Measurements from ENCODE around the gene GMFB. TPM values are rescaled to one million over a fixed set of nuclear protein-coding genes. Genes with fewer than 3 reads are reported as not detected.
A peak's percentile ranks its signal among the peaks of the same experiment; 100 is the strongest.
"Not testable (repeated sequence)": the region's sequence is repeated elsewhere in the genome, so short reads cannot be mapped to it uniquely, and the experiment has no call there.

The GMFB gene
- total RNA-seq, 1 experiment from 2014 or later, result 102 TPM

DNA sequence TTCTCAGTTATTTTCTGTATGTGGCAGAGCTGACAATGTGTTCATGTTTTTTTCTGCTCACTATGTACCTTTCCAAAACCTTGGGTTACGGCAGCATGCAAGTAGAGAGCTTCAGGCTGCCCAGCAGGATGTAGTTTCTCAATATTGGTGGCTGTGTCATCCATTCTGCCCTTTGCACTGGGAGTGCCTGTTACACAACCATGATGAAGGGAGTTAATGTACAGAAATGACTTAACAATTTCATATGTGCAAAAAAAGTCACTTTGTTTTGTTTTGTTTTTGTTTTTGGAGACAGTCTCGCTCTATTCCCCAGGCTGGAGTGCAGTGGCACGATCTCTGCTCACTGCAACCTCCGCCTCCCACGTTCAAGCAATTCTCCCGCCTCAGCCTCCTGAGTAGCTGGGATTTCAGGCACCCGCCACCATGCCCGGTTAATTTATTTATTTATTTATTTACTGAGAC lies 41.5 kb downstream of the GMFB start:
- in situ Hi-C loops (cut with HindIII; ENCODE audit: low pct_unique_long_range_greater_than_20kb, low sequenced_read_pairs), result no loop called here
- DNase-seq (ENCODE audit: low read depth, low spot score), result no peak

DNA sequence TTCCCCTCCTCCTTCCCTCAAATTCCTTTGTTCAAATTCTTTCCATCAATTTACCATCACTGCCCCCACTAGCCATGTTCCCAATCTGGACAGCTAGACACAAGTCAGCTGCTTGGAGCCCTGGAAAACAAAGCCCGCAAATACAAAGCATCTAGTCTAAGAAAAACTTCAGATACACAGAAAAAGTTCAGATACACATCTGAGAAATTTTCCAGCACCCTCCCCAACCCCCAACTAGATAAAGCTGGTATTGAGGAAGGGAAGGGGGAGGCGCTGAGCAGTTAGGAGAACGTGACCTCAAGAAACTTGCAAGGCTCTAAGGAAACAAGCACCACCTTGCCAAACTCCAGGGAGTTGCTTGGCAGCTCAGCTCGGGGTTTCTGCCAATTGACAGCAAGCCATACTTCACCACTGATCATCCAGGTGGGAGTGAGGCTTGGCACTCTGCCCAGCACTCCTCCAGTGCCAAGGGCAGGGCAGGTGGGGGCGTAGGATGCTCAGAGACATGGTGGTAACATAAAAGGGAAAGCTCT lies 42.6 kb downstream of the GMFB start:
- peak; percentile 57 for DNase-seq (ENCODE audit: low read depth, low spot score)
- in situ Hi-C loops (cut with HindIII; ENCODE audit: low pct_unique_long_range_greater_than_20kb, low sequenced_read_pairs), result no loop called here

DNA sequence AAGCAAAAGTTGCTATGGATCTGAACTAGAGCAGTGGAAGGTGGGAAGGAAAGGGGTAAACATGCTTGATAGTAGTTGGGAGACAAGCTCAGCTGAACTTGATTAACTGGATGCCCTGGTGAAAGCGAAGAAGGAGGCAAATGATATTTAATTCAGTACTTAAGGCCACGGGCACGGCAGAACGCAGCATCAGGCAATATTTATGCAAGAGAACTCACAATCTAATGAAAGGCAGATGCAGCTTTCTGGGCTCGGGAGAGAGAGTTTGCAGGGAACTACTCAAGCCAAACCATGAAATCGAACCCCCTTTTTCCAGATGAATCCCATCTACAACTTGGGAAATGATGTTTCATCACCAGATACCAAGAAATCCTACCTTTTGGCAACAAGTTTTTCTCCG lies 44.1 kb downstream of the GMFB start:
- in situ Hi-C loops (cut with HindIII; ENCODE audit: low pct_unique_long_range_greater_than_20kb, low sequenced_read_pairs), result no loop called here
- no peak for DNase-seq (ENCODE audit: low read depth, low spot score)

DNA sequence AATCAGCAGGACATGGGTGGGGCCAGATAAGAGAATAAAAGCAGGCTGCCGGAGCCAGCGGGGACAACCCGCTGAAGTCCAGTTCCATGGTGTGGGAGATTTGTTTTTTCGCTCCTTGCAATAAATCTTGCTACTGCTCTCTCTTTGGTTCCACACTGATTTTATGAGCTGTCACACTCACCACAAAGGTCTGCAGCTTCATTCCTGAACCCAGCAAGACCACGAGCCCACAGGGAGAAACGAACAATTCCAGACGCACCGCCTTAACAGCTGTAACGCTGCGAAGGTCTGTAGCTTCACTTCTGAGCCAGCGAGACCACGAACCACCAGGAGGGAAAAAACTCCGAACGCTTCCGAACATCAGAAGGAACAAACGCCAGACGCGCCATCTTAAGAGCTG lies 44.8 kb downstream of the GMFB start:
- DNase-seq (ENCODE audit: low read depth, low spot score), result no peak
- in situ Hi-C loops (cut with HindIII; ENCODE audit: low pct_unique_long_range_greater_than_20kb, low sequenced_read_pairs), result no loop called here

DNA sequence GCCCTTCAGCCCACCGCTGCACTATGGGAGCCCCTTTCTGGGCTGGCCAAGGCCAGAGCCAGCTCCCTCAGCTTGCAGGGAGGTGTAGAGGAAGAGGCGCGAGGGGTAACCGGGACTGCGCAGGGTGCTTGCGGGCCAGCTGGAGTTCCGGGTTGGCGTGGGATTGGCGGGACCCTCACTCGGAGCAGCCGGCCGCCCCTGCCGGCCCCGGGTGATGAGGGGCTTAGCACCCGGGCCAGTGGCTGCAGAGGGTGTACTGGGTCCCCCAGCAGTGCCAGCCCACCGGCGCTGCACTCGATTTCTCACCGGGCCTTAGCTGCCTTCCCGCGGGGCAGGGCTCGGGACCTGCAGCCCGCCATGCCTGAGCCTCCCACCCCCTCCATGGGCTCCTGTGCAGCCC lies 45.8 kb downstream of the GMFB start:
- DNase-seq (ENCODE audit: low read depth, low spot score); in situ Hi-C loops (cut with HindIII; ENCODE audit: low pct_unique_long_range_greater_than_20kb, low sequenced_read_pairs): not testable (repeated sequence)

DNA sequence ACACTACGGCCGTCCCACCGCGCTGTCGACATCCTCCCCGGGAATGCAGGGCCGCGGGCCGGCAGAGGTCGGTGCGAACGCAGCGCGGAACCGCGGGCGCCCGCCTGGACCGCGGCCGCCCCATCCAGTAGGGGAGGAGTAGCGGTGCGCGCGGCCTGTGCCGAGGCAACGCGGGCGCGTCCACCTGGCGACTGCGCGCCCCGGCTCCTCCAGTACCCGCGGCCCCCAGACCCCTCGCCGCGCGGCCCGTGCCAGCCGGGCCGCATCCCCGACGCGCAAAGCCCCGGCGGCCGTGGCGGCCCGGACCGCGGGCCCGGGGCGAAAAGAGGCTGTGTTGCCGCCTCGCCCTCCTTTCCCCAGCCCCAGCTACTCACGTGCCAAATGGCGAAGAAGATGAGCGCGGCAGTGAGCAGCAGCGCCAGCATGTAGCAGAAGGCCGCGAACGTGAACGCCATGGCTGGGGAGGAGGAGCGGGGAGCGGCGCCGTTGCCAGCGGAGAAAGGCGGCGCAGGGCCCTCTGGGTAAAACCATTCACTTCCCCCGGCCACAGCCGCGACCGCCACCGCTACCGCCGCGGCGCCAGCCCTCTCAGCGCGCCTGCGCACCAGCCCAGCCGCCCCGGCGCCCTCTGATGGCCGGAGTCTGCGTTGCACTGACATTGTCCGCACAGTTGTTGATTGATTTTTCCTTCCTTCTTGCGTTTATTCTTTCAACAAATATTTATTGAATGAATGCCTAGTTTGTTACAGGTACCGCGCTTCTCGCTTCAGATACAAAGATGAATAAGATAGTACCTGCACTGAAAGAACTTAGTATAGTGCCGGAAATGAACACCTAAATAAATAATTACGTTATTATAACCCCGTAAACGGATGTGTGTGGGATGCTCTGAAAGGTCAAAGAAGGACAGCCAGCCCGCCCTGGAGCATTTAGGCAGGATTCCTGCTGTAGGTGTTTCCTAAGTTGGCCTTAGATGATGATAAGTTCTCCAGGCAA lies 47.6 kb downstream of the GMFB start, which contains the start of gene CNIH1:
Gene CNIH1 (minus strand): TSS at position 502 of the 996 bp plus-strand sequence. CDS start 47 bp downstream, at position 455.
- DNase-seq (ENCODE audit: low read depth, low spot score), result peak; percentile 89
- in situ Hi-C loops (cut with HindIII; ENCODE audit: low pct_unique_long_range_greater_than_20kb, low sequenced_read_pairs), result no loop called here

DNA sequence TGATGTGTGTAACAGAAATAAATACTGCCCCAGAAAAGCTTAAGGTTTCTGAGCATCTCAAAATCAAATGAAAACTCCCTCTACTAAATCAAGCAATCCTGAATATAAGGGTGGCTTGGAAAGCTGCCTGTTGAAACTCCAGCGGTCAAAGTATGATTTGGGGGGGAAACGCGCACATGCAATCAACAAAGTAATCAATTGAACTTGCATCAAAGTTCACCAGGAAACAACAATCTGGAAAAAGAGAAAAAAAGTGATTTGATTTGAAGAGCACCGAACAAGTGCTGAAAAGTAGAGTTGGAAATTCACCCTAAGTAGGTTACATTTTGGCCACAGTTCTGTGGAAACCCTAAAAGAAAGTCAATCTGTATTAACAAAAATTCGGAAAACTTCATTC lies 48.3 kb downstream of the GMFB start:
- in situ Hi-C loops (cut with HindIII; ENCODE audit: low pct_unique_long_range_greater_than_20kb, low sequenced_read_pairs), result no loop called here
- DNase-seq (ENCODE audit: low read depth, low spot score), result no peak

DNA sequence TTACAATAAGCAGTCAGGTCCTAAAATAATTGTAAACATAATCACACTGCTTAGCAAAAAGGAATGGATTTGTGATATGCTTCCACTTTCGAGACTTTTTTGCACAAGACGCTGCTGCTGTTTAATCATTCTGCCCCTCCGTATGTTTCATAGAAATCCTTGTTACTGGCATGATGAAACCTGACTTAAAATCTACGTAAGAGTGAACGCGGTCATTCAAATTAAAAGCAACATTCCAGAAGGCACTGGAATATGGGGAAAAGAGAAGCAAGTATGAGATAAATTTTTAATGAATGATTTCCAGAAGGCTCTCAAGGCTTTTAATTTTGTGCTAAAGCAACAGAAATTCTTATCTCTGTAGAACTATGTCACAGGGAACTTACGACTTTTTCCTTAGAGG lies 48.7 kb downstream of the GMFB start:
- in situ Hi-C loops (cut with HindIII; ENCODE audit: low pct_unique_long_range_greater_than_20kb, low sequenced_read_pairs), result no loop called here
- DNase-seq (ENCODE audit: low read depth, low spot score), result no peak

DNA sequence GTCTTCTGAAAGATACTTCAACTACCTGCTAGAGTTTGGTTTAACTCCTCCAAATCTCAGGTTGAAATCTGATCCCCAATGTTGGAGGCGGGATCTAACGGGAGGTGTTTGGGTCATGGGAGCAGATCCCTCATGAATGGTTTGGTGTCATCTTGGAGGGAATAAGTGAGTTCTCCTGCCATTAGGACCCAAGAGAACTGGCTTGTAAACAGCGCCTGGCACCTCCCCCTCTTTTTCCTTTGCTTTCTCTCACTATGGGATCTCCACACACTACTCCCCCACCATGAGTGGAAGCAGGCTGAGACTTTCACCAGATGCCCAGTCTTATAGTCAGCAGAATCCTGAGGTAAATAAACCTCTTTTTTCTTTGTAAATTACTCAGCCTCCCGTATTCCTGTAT lies 50.1 kb downstream of the GMFB start:
- DNase-seq (ENCODE audit: low read depth, low spot score), result no peak
- in situ Hi-C loops (cut with HindIII; ENCODE audit: low pct_unique_long_range_greater_than_20kb, low sequenced_read_pairs), result no loop called here

DNA sequence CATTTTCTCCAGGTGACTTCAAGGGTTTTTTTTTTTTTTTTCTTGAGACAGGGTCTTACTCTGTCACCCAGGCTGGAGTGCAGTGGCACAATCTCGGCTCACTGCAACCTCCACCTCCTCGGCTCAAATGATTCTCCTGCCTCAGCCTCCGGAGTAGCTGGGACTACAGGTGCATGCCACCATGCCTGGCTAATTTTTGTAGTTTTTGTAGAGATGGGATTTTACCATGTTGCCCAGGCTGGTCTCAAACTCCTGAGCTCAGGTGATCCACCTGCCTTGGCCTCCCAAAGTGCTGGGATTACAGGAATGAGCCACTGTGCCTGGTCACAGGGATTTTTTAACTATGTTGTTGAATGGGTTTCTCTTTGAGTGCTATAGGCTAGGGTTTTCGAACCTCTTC lies 50.8 kb downstream of the GMFB start:
- in situ Hi-C loops (cut with HindIII; ENCODE audit: low pct_unique_long_range_greater_than_20kb, low sequenced_read_pairs); DNase-seq (ENCODE audit: low read depth, low spot score): not testable (repeated sequence)

DNA sequence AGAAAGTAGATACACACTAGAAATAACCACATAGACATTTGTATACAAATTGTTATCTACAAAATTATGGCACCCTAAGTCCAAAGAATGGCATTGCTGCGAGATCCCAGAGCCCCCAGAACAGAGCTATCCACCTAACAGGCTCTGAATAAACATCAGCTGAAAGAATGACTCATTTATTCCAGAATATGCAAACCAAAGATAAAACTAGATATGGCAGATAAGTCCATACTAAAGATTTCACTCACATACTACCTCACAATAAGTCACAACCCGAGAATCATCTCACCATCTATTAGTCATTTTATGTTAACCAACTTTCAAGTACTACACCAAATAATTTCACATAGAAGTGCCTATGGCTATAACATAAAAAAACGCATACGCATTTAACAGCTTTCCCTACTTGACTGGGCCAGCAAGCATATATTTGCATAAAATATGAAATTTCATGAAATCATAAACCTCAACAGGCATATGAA lies 53.2 kb downstream of the GMFB start:
- no peak for DNase-seq (ENCODE audit: low read depth, low spot score)
- in situ Hi-C loops (cut with HindIII; ENCODE audit: low pct_unique_long_range_greater_than_20kb, low sequenced_read_pairs), result no loop called here

DNA sequence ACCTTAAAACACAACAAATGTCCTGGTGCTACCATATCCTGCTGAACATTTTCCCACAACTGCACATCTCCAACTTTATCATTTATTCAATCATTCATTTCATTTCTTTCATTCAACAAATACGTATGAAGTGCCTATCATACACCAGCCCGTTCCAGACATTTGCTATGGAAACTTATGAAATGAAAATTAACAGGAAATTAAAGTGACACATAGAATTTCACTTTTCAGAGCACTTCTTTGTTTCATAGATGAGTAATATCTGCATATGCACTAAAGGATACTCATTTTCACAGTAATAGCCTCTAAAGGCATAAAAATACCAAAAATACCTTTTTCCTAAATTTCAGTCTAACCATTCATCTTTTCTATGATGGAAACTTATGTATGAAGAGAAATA lies 60.3 kb downstream of the GMFB start:
- no peak for DNase-seq (ENCODE audit: low read depth, low spot score)
- in situ Hi-C loops (cut with HindIII; ENCODE audit: low pct_unique_long_range_greater_than_20kb, low sequenced_read_pairs), result no loop called here

DNA sequence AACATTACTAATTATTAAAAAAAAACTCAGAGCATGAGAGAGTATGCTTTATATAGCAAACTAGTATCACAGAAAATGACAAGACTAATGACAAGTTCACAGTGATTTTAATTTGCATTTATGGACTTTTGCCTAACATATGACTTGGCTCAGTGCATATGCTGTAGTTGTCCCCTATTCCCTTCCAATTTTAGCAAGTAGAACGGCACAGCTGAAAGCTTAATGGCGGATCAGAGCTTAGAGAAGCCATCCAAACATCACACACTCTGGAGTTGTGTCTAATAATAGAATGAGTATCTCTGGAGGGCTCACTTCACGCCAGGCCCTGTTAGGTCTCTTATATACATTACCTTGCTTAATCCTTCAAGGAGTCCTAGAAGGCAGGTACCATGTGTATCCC lies 60.9 kb downstream of the GMFB start:
- in situ Hi-C loops (cut with HindIII; ENCODE audit: low pct_unique_long_range_greater_than_20kb, low sequenced_read_pairs), result no loop called here

DNA sequence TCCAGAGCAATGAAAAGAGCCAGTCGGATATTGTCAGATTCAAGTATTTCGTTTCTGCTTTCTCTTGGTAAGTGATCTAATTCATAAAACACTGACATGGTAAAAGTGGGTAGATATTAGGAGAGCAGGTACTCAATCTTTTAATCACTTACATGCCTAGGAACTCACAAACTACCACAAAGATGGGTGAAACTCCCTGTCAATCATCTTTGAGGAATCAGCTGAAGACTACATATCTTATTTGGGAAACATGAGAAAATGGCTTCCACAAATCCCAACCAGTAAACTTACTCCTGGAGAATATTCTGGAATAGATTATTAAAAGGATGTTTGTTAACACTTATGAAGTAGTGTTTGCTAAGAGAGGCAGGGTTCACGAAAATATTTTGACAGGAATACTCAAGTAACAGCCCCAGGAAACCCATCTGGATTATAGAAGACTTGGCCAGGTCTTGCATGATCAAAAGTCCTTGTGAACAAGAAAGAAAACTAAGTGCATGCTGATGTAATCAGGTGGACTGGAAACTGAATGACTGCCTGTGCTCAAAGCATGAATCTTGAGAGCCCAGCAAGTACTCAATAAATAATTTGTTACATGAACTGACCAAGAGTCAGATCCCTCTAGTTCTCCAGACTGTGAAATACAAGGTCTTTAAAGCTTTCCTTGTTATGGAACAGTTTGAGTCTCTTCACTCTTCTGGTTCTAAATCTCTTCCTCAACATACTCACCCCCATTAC lies 63.1 kb downstream of the GMFB start:
- DNase-seq (ENCODE audit: low read depth, low spot score), result no peak
- in situ Hi-C loops (cut with HindIII; ENCODE audit: low pct_unique_long_range_greater_than_20kb, low sequenced_read_pairs), result no loop called here

More for the DNA sequence above, 60.9 kb downstream of the GMFB start:
- no peak for DNase-seq (ENCODE audit: low read depth, low spot score)

DNA sequence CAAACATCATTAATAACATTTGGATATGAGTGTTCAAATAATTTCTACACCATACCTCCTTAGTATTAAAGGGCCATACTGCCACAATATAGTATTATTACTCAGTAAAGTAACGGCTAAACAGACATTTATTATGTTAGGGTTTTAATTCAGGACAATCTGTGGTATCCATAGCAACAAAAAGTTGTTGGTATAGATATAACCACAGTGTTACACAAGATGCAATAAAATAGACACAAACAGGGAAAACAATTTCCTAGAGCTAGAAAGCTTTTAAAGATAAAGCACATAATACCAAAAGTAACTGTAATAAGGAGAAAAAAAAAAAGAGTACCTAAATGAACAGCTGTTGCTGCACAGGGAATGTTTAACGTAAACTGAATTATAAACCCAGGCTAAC lies 63.7 kb downstream of the GMFB start:
- in situ Hi-C loops (cut with HindIII; ENCODE audit: low pct_unique_long_range_greater_than_20kb, low sequenced_read_pairs), result no loop called here
- DNase-seq (ENCODE audit: low read depth, low spot score), result no peak
